GM21360 (cell line): Measurements from ENCODE around the gene SCG2.

Experiments used
- ATAC-seq: cut with Tn5 transposase; IDR thresholded peaks from one replicate; pipeline ENCODE4 v1.9.1; 2021; ENCODE audit warnings: mild to moderate bottlenecking, moderate library complexity; ENCODE audit not compliant: unreplicated experiment

The SCG2 gene

GRCh38 chr2:223582001-223582400 is 20.2 kb downstream of the SCG2 start:
- no peak for ATAC-seq

- ATAC-seq: no peak
Measured at GRCh38 chr2:223580951-223581350, 21.2 kb downstream of the SCG2 start.

- no peak for ATAC-seq
Measured at GRCh38 chr2:223578846-223579245, 23.3 kb downstream of the SCG2 start.

GRCh38 chr2:223576873-223577272 is 25.3 kb downstream of the SCG2 start:
- no peak for ATAC-seq

- ATAC-seq: no peak
Measured at GRCh38 chr2:223570784-223571183, 31.4 kb downstream of the SCG2 start.

GRCh38 chr2:223566396-223566795 is 35.8 kb downstream of the SCG2 start:
- ATAC-seq: no peak

- no peak for ATAC-seq
Measured at GRCh38 chr2:223563462-223563861, 38.7 kb downstream of the SCG2 start.

- ATAC-seq: no peak
Measured at GRCh38 chr2:223562078-223562477, 40.1 kb downstream of the SCG2 start.

- ATAC-seq: no peak
Measured at GRCh38 chr2:223560749-223561435, 41.3 kb downstream of the SCG2 start.

GRCh38 chr2:223558970-223559369 is 43.2 kb downstream of the SCG2 start:
- ATAC-seq: no peak

GRCh38 chr2:223554923-223555322 is 47.2 kb downstream of the SCG2 start:
- no peak for ATAC-seq

GRCh38 chr2:223549215-223549614 is 52.9 kb downstream of the SCG2 start:
- no peak for ATAC-seq

- no peak for ATAC-seq
Measured at GRCh38 chr2:223548194-223548593, 54.0 kb downstream of the SCG2 start.
